Left ventricle myocardium inferior (tissue), 1 donor: ENCODE measurements around the gene TLCD4. TPM values are rescaled to one million over a fixed set of nuclear protein-coding genes. Genes with fewer than 3 reads are reported as not detected.

Experiments
- DNase-seq: peaks from one replicate; pipeline ENCODE4 v3.0.0-alpha.2; 2020
- H3K27ac ChIP-seq: fragments of 200-600 bp; replicated peaks from 2 replicates; pipeline ENCODE4 v1.8.0; 2021
- H3K27me3 ChIP-seq: fragments of 200-600 bp; 2 replicates; pipeline ENCODE4 v1.8.0; 2021; ENCODE audit warnings: low read depth
- H3K36me3 ChIP-seq: fragments of 200-600 bp; 2 replicates; pipeline ENCODE4 v1.8.0; 2021
- H3K4me1 ChIP-seq: fragments of 200-600 bp; 2 replicates; pipeline ENCODE4 v1.8.0; 2021
- H3K4me3 ChIP-seq: fragments of 200-600 bp; 2 replicates; pipeline ENCODE4 v1.8.0; 2021; ENCODE audit warnings: mild to moderate bottlenecking, moderate library complexity
- H3K9me3 ChIP-seq: fragments of 200-600 bp; replicated peaks from 2 replicates; pipeline ENCODE4 v1.8.0; 2021
- intact Hi-C: fragments of 100-400 bp; cut with micrococcal nuclease; formaldehyde crosslinking; loops from one replicate; pipeline ENCODE4 v1.11.0; 2022
- total RNA-seq: library from RNA; stranded (reverse); fragmentation: NEBNext Ultra II Directional; extraction: Animal tissue kit (Norgen Biotek cat#: 25700); gene quantifications from one replicate; pipeline ENCODE4 v1.2.1, GENCODE V29; 2021
- TF ChIP-seq, protein P1 (sequence below): fragments of 200-600 bp; IDR thresholded peaks from 2 replicates; pipeline ENCODE4 v1.8.0; 2021; ENCODE audit warnings: antibody characterized with exemption, mild to moderate bottlenecking, borderline replicate concordance
- donor health status: DM: no; HTN: yes; CAD: no; lungs with severe emphysema.

The TLCD4 gene
- total RNA-seq, 1 donor from 2014 or later, result 75.7 TPM

DNA sequence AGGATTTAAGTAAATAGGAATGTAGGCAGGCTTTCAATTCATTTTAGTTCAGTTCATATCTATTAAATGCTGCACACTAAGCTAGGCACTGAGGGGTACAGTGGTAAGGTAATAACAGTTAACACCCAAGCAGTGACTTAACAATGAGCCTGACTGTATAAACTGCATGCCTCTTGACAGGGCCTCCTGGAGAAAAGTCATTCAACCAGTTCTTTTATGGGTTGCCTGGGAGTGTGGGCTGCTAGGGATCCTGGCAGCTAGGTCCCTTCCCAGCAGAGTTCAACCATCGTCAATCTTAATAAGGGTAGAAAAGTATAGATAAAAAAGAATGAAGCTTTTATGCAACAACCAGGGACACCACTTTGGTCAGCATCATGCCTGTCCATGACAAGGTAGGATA, 36.3 kb upstream of the TLCD4 start:
- peaks cover 3% of the 10 kb centered on the region for H3K27me3 ChIP-seq
- DNase-seq, result no peak
- H3K4me1 ChIP-seq, result no peaks in the 10 kb centered on the region
- intact Hi-C loops, result no loop called here
- TF ChIP-seq, protein P1, sequence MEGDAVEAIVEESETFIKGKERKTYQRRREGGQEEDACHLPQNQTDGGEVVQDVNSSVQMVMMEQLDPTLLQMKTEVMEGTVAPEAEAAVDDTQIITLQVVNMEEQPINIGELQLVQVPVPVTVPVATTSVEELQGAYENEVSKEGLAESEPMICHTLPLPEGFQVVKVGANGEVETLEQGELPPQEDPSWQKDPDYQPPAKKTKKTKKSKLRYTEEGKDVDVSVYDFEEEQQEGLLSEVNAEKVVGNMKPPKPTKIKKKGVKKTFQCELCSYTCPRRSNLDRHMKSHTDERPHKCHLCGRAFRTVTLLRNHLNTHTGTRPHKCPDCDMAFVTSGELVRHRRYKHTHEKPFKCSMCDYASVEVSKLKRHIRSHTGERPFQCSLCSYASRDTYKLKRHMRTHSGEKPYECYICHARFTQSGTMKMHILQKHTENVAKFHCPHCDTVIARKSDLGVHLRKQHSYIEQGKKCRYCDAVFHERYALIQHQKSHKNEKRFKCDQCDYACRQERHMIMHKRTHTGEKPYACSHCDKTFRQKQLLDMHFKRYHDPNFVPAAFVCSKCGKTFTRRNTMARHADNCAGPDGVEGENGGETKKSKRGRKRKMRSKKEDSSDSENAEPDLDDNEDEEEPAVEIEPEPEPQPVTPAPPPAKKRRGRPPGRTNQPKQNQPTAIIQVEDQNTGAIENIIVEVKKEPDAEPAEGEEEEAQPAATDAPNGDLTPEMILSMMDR, result no peak
- no peaks in the 10 kb centered on the region for H3K9me3 ChIP-seq
- H3K4me3 ChIP-seq, result no peak overlapping the region
- H3K27ac ChIP-seq, result no peak overlapping the region
- no peaks in the 10 kb centered on the region for H3K36me3 ChIP-seq

DNA sequence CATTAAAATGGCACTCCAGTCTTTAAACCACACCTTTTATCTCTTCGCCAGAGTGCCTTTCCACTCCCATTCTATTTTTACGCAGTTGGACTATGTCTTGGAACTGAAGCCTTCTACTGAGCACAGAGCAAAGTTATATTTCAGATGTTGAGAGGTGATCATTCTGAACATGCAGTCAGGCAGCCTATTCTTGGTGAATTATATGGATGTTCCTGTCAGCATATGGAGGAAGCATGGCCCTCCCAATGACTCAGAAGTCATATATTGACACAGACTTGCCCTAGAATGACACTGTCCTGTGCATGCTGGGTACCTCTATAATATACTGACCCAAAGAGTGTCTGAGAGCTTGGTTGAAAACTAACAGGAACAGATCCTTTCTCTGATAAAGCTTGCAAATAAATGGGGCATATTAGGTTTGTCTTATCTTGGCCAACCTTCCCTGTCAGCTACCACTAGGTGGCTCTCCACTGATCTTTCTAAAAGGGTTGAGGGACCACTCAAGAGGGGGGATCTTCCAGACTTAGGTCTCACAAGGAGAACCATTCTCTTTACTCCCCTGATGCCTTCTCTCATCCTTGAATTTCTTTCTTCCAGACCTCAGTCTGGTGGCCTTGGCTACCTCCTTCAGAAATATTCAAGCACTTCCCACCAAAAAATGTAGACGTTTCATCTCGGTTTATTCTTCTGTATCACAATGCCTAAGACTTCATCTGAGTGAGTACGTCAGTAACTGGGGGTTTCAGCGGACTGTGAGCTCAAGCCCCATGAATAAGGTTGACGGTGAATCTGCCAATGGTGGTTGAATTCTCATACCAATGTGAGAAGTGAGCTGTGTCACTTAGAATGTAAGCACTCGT, 32.6 kb upstream of the TLCD4 start:
- Histone ChIP-seq H3K36me3 (no peaks in the 10 kb centered on the region), H3K4me3 (no peak overlapping the region)
- TF ChIP-seq, protein P1, result peak; percentile 65

DNA sequence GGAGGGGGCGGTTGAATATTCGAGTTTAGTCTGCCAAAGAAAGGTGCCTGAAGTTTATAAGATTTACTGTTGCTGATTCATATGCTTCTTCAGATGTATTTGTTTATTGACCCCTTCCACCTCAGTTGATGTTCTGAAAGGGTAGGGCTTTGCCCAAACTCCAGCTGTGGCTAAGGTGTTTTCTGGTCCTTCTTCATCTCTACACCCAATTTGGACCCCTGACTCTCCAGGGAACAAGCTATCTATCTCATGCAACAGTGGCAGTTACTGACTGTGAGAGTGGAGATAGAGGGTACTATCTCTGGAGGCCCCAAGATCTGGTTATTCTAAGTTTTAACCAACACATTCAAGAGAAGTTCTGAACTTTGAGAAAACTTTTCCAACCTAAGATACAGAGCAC, 31.8 kb upstream of the TLCD4 start:
- Histone ChIP-seq H3K4me1 (peaks cover 23% of the 10 kb centered on the region), H3K4me3 (no peak overlapping the region), H3K9me3 (peaks cover 9% of the 10 kb centered on the region), H3K27ac (peak overlapping the region; percentile 84), H3K36me3 (no peaks in the 10 kb centered on the region), H3K27me3 (no peaks in the 10 kb centered on the region)
- DNase-seq, result no peak
- intact Hi-C loops, result no loop called here
- TF ChIP-seq, protein P1, result no peak

More for the DNA sequence above, 32.6 kb upstream of the TLCD4 start:
- Histone ChIP-seq H3K27me3 (no peaks in the 10 kb centered on the region), H3K27ac (peak overlapping the region; percentile 54), H3K9me3 (peaks cover 1% of the 10 kb centered on the region), H3K4me1 (peaks cover 23% of the 10 kb centered on the region)
- intact Hi-C loops, result no loop called here
- no peak for DNase-seq

DNA sequence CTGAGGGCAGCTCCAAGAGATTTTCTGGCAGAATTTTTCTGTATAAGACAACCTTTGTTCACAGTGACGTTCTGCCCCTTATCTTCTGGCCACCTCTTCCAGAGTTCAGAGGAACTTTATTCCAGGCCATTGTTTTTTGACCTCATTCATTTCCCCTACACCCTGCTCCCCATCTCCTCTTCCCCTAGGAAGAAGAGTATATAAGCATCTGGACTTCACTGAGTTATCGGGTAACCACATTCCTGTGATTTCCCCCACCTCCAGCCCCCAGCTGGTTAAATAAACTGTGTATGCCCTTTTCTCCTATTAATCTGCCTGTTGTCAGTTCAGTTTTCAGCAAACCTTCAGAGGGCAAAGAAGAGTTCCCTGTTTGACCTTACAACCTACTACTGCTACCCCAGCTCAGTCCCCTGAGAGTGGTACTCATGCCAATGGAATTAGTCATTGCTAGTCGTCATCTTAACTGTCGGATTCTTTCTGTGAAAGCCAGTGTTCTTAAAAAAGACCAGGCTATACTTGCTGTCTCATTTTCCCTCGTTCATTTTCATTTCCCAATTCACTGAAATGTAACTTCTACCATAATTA, 30.1 kb upstream of the TLCD4 start:
- H3K27me3 ChIP-seq, result no peaks in the 10 kb centered on the region
- no peak for DNase-seq
- H3K9me3 ChIP-seq, result peaks cover 11% of the 10 kb centered on the region
- H3K4me1 ChIP-seq, result peaks cover 23% of the 10 kb centered on the region
- H3K4me3 ChIP-seq, result no peak overlapping the region
- TF ChIP-seq, protein P1, result no peak
- peak overlapping the region; percentile 84 for H3K27ac ChIP-seq
- no peaks in the 10 kb centered on the region for H3K36me3 ChIP-seq
- intact Hi-C loops, result no loop called here

DNA sequence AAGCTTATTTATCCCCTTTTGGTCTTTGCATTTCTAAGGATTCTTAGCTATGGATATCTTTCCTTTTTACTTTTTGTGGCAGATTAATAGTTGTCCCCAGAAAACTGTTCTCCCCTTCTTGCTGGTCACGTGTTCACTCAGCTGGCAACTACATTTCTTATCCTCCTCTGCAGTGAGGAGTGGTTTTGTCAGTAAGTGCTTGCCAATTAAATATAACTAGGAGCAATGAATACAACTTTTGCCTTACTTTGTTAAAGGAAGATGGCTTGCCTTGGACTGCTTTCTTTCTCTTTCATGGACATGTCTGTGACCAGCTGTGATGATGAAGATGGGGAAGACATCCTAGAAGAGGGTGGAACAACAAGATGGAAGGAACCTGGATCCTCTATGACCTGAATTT, 28.9 kb upstream of the TLCD4 start:
- Histone ChIP-seq H3K36me3 (no peaks in the 10 kb centered on the region), H3K27ac (no peak overlapping the region), H3K27me3 (no peaks in the 10 kb centered on the region), H3K9me3 (peaks cover 11% of the 10 kb centered on the region), H3K4me3 (no peak overlapping the region), H3K4me1 (peaks cover 23% of the 10 kb centered on the region)
- no peak for DNase-seq
- TF ChIP-seq, protein P1, result no peak
- intact Hi-C loops, result no loop called here
